ENCODE measurements around the gene LGI2. TPM values are rescaled to one million over a fixed set of nuclear protein-coding genes. Genes with fewer than 3 reads are reported as not detected.
"Not testable (repeated sequence)": the region's sequence is repeated elsewhere in the genome, so short reads cannot be mapped to it uniquely, and the experiment has no call there.

The LGI2 gene, protein sequence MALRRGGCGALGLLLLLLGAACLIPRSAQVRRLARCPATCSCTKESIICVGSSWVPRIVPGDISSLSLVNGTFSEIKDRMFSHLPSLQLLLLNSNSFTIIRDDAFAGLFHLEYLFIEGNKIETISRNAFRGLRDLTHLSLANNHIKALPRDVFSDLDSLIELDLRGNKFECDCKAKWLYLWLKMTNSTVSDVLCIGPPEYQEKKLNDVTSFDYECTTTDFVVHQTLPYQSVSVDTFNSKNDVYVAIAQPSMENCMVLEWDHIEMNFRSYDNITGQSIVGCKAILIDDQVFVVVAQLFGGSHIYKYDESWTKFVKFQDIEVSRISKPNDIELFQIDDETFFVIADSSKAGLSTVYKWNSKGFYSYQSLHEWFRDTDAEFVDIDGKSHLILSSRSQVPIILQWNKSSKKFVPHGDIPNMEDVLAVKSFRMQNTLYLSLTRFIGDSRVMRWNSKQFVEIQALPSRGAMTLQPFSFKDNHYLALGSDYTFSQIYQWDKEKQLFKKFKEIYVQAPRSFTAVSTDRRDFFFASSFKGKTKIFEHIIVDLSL
- polyA plus RNA-seq (ENCODE audit: insufficient read length) = 4.4 TPM

DNA sequence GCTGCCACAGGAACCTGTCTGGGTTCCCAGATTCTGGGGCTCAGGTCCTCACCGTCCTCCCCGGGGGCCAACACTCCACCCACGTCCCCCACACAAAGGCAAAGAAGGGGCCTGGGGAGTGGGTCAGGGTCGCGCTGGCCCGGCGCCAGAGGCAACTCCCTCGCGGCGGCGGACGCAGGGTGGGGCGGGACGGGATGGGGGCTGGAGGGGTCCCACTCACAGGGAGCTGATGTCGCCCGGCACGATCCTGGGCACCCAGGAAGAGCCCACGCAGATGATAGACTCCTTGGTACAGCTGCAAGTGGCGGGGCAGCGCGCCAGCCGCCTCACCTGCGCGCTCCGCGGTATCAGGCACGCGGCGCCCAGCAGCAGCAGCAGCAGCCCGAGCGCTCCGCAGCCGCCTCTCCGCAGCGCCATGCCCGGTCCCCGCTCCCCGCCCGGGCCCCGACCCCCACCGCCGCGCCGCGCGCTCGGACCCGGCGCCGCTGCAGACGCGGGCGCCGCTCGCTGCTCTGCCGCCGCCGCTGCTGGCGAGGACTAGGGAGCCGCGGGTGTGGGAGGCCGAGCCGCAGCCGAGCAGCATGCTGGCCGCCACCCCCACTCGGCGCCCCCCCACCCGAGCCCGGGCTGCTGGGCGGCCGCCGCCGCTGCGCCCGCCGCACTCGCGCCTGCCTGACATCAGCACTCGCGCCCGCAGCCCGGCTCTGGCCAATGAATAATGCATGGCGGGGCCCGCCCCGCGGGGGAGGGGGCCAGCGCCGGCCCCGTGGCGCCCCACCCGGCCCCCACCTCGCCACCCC is at the start of gene LGI2:
Gene LGI2 (minus strand): TSS at position 670 of the 800 bp plus-strand sequence. CDS start 253 bp downstream, at position 417.
- no peak for DNase-seq (ENCODE audit: low read depth)

DNA sequence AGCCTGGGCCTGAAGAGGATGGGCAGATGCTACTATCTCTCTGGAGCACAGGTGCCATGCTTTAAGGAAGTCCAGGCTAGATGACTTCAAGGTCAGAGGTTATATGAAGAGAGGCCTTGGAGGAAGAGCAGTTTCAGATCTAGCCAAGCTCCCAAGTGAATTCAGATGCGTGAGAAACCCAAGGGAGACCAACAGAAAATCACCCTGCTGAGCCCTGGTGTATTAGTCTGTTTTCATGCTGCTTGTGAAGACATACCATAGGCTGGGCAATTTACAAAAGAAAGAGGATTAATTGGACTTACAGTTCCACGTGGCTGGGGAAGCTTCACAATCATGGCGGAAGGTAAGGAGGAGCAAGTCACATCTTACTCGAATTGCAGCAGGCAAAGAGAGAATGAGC is 47.8 kb upstream of the LGI2 start:
- DNase-seq (ENCODE audit: low read depth) = no peak

DNA sequence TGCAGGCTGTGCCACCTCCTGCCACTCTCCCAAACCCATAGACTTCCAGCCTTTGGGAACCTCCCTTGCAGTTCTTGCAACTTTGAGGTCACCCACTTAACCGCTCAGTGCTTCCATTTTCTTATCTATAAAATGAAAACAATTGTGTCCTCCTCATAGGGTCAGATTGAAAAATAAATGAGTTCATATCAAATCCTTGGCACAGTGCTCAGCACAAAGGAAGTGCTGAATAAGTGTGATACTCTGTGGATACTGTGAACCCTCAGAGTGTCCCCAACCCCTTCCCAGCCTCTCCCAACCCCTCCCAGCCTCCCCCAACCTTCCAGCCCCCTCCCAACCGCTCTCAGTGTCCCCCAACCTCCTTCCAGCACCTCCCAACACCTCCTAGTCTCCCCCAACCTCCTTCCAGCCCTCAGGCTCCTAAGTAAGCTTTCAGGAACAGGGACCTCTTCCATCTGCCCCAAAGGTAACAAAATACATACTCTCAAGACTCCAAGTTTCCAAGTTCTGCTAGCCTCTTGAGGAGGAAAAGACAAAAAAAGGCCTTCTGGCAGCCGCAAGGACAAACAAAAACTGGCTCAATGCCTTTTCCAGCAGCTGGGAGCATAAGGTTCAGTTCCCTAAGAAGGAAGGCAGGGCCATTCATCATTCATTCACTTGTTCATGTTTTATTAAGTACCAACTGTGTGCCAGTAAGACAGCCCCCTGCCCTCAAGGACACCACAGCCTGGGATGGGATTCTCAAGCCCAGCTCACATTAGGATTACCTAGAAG is 46.1 kb upstream of the LGI2 start:
- DNase-seq (ENCODE audit: low read depth) = no peak

DNA sequence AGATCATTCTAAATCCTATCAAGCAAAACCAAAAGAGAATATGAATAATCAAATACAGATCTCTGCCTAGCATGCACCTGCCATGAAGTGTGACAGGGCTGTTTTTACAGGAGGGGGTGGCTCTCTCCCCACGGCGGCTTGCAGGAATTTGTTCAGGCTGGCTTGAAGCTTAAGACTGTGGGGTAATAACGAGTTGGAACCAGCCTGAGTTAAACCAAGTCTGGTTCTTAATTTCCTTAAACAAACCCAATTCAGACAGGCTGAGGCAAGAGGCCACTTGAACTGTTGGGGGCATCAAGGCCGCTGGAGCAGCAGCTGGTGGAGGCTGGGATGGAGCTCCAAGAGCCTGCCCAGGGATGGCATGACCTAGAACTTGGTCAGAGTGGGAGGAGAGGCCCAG is 45.1 kb upstream of the LGI2 start:
- no peak for DNase-seq (ENCODE audit: low read depth)

DNA sequence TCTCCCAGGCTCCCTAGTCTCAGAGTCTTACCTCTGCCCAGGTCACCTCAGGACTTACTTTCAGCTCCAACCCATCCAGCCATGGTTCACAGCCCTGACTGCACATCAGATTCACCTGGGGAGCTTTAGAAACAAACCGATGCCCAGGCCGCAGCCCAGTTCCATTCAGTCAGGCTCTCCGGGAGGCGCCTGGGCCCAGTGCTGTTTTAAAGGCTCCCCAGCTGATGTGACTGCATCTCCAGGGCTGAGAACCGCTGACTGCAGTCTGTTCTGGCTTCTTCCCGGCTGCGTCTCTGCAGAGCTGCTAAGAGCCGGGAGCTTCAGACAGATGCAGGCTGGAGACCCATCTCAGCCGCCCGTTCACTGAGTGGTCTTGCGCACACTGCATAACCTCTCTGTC is 44.4 kb upstream of the LGI2 start:
- DNase-seq (ENCODE audit: low read depth) = no peak

DNA sequence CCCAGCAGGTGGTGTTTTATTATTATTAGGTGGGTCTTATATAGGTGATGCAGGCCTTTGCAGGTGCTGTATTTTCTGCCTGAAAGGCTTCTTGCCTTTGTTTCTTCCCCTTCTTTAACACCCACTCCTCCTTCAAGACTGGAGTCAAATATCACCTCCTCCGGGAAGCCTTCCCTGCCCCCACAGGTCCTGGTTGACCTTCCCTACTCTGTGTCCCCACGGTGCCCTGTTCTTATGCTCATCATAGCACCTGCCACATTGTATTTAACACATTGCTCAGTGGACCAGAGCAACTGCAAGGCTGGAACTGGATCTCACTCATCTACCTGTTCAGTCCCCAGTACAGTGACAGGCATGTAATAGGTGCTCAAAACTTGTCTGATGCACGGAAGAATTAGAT is 39.8 kb upstream of the LGI2 start:
- no peak for DNase-seq (ENCODE audit: low read depth)

DNA sequence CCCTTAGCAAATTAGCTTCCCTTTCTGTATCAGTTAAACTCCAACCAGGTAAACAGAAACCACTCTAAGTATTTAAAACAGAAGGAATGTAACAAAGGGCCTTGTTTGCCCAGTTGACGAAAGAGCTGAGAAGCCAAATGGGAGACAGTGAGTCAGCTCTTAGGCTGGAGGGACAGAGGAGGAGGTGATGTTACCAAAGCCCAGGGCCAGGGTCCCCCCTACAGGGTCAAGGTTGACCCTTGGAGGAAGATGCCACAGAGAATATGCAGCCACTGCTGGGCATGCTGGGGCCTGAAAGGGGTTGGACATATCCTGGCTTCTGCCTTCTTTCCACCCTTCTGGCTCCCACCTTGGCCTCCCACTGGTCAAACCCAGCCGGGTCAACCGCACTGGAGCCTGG is 38.3 kb upstream of the LGI2 start:
- DNase-seq (ENCODE audit: low read depth) = no peak

DNA sequence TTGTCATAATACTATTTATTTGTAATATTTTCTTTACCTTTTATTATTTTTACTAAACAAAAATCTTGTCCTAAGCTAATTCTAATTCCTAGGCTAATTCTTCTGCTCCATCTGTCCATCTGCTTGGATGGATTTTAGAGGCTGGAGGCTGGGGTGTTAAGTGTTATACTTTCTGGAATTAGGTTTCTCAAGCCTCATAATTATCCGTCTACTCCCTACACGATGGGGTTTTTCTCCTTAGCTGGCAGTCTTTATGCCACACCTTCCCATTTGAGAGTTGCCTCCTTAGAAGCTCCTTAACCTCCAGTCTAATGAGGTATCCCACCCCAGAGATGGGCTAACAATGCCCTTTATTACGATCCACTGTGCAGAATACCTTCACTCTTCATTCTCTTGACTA is 37.6 kb upstream of the LGI2 start:
- no peak for DNase-seq (ENCODE audit: low read depth)

DNA sequence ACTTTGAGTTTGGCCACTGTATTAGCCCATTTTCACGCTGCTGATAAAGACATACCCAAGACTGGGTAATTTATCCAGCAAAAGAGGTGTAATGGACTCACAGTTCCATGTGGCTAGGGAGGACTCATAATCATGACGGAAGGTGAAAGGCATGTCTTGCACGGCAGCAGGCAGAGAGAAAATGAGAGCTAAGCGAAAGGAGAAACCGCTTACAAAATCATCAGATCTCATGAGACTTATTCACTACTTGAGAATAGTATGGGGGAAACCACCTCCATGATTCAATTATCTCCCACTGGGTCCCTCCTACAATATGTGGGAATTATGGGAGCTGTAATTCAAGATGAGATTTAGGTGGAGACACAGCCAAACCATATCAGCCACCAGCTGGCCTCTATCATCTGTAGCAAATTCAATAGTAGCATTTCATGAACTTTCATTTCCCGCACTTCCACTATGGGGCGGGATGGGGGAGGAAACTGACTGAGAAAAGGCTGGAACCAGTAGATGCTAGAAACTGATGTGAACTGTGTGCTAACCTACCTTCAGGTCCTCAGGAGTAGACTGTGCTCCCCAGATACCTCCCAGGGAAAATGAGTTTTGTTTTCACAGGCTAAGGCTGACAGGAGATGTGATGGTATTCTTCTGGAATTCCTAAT is 35.3 kb upstream of the LGI2 start:
- DNase-seq (ENCODE audit: low read depth) = no peak

DNA sequence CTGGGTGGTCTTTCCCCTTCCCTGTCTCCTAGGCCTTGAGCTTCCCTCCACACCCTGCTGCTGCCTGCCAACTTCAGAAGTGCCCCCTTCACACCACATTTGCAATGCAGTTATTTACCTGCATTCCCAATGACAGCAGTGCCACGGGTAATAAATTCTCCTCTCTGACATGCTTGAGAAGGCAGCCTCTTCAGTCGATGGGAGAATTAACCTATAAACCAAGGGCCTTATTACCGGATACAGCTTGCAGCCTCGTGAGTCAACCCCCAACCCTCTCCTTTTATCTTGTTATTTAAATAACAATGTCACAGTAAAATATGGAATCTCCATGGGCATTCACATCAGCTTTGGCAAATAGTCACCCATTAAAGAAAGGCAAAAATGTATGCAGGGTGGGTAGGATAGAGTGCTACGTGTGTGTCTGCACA is 34.7 kb upstream of the LGI2 start:
- DNase-seq (ENCODE audit: low read depth) = no peak

DNA sequence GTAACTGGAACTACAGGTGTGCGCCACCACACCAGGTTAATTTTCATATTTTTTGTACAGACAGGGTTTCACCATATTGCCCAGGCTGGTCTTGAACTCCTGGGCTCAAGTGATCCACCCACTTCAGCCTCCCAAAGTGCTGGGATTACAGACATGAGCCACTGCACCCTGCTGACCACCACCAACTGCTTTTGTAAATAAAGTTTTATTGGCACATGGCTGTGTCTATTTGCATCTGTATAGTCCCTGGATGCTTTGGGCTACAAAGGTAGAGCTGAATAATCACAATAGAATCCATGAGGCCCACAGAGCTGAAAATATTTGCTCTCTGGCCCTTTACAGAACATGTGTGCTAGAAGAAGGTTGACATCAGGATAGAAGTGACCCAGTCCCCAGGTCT is 33.7 kb upstream of the LGI2 start:
- DNase-seq (ENCODE audit: low read depth) = not testable (repeated sequence)

DNA sequence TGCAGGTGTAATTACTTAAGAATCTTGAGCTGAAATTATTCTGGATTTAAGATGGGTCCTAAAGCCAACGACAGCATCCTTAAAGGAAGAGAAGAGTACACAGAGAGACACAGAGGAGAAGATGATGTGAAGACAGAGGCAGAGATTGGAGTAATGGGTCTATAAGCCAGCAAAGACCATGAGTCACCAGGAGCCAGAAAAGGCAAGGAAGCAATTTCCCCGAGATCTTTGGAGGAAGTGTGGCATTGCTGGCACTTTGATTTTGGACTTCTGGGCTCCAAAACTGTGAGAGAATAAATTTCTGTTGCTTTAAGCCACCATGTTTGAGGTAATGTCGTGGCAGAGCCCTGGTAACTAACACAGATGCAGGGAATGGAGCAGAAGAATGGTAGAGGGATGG is 32.4 kb upstream of the LGI2 start:
- DNase-seq (ENCODE audit: low read depth) = no peak

DNA sequence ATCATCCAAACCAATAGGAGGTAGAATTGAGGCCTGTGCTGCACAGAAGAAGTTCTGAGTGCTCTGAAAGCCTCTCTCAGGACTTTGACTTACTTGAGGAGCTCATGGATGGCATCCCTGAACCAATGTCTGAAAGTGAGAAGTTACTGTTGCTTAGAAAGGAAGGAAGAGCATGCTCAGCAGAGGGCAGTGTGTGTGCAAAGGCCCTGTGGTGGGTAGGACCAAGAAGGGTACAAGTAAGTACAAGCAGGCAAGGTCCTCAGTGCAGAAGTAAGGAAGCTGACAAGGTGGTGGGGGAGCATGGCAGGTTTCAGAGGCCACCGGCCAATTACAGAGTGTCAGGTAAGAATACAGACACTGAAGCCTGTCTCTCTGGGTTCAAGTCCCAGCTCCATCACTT is 31.4 kb upstream of the LGI2 start:
- no peak for DNase-seq (ENCODE audit: low read depth)

DNA sequence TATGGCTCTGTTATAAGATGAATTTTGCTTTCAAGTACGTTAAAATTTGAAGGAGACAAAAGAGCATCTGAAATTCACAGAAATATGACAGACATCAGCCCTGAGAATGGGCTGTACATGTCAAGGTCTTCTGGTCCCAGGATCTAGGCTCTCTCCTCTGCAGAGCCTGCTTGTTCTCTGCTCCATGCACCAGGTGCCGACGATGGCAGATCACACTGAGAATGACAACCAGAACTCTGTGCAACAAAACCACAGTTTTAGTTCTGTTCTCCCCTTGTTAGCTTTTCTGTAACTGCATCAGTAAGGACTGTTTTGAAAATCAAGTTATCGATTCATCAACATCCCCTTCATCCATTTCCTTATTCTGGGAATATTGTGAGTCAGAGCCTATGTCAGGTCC is 30.9 kb upstream of the LGI2 start:
- DNase-seq (ENCODE audit: low read depth) = no peak

DNA sequence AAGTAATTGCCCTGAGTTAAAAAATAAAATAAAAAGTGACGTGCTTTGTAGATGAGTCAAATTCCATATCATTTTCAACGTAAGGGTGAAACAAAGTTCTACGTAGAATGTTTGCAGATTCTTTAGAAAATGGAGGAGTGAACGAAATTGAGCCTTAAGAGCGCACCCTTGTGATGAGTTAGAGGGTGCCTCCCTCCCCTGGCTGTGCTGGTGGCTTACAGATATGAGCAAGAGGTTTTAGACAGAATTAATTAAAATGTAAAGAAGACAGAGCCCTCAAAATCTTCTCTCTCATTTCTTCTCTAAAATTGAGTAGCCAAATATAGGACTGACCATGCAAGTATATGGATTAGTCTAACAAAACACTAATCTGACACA is 30.2 kb upstream of the LGI2 start:
- no peak for DNase-seq (ENCODE audit: low read depth)

DNA sequence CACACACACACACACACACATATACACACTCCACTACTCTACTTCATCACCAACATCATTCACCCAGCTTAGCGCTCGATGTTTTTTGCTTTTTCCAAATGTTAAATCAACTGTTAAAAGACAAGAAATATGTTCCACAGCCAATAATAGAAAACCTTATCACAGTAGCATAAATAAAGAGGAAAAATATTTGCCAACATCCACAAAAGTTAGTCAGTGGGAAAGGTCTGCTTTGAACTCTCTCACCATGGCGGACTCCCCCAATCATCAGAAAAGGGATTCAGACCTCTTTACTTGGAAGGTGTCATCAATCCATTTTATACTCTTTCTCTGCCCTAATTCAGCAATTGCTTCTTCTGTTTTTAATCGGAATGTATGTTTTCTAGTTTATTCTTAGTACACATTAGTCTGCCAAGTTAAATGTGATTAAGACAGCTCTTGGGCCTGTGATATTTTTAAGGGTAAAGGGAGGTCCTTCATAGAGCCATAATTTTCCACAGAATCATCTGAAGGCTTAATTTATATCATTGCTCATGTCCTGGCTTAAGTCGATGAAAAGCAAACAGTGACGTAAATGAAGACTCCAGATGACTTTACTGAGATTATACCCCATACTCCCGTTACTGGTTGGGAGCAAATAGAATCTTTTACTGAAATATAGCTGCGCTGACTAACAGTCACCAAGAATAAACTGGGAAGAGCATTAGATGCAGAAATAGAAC is 29.7 kb upstream of the LGI2 start:
- DNase-seq (ENCODE audit: low read depth) = no peak

DNA sequence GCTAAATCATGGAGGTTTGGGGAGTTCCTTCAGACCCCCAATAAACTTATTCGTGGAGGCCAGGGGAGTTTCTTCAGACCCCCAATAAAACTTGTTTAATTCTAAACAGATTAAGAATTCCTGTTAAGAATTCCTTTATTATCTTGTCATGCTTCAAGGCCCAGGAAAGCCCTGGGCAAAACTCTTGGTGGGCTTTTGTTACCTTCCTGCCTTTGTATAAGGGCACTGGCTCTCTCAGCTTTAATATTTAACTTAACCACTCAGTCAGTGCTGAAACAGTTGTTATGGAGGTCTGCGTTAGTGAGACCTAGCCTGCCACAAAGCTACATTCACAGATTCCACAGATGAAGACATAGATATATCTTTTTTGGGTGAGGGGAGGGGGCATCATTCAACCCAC is 29.0 kb upstream of the LGI2 start:
- DNase-seq (ENCODE audit: low read depth) = no peak

DNA sequence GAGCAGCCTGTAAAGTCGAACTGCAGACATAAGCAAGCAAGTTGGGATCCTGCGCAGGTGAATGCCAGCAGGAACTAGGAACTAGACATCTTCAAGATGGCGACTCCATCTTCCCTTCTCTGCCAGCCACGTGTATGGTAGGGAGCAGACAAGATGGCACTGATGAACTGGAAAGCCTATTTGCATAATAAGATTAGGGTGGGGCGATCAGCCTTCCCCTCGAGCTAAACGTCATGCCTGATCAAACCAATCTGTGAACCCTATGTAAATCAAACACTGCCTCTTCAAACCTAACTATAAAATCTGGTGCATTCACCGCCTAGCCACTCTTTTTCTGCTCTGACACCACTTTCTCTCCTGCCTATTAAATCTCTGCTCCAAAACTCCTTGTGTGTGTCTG is 28.1 kb upstream of the LGI2 start:
- no peak for DNase-seq (ENCODE audit: low read depth)

DNA sequence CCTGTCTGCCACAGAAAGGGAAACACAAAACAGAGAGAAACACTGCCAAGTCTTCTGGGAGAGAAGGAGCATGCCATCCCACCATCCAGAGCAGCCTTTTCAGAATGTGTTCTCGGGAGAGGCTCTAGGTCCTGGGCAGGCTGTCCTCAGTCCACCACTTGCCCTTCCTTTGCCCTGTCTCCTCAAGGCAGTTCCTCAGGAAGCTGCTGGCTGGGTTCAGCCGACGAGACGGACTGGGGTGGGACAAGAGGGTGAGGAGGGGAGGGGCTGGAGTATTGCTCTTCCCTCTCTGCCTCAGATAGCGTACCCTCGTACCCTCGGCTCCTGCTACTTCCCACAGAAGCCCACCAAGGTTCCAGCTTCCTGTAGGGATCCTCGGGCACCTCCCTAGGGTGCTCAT is 26.6 kb upstream of the LGI2 start:
- DNase-seq (ENCODE audit: low read depth) = no peak

DNA sequence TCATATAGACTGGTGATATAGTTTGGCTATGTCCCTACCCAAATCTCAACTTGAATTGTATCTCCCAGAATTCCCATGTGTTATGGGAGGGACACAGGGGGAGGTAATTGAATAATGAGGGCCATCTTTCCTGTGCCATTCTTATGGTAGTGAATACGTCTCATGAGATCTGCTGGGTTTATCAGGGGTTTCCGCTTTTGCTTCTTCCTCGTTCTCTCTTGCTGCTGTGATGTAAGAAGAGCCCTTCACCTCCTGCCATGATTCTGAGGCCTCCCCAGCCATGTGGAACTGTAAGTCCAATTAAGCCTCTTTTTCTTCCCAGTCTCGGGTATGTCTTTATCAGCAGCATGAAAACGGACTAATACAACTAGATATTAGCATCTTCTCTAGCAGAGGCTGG is 21.3 kb upstream of the LGI2 start:
- DNase-seq (ENCODE audit: low read depth) = not testable (repeated sequence)

DNA sequence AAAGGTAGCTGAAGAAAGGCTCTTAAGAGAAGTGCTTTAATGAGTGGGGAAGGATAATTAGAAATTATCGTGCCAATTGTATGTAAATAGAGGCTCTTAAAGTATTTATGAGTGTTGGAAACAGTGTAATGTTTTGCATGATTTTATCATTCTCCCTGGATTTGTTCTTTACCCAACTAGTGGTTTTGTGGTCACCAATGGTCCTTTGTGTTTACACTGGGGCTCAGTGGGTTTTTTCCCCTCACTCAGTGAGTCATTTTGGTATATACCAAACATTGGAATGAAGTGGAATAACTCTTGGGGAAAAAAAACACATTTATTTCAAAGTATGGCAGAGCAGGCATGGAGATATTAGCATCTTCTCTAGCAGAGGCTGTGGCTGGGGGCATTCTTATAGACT is 20.8 kb upstream of the LGI2 start:
- no peak for DNase-seq (ENCODE audit: low read depth)

Data from forelimb muscle (tissue), 1 donor.